Liver (tissue), 3 donors: ENCODE measurements around the gene CATSPERE.

Source experiments
- EGR1 ChIP-seq, 2 donors: IDR thresholded peaks; 2 replicates each; pipeline ENCODE4 v1.6.1; 2016 to 2018; ENCODE audit warnings: antibody characterized with exemption in 2 of 2, low read depth in 2 of 2
- JUND ChIP-seq, 2 donors: IDR thresholded peaks; 2 replicates each; pipeline ENCODE4 v1.6.1; 2016; ENCODE audit warnings: antibody characterized with exemption in 2 of 2
- RAD21 ChIP-seq, 2 donors: IDR thresholded peaks; 2 replicates each; pipeline ENCODE4 v1.6.1; 2016; ENCODE audit warnings: antibody characterized with exemption in 2 of 2, mild to moderate bottlenecking in 2 of 2
- RXRA ChIP-seq, 2 donors: IDR thresholded peaks; 2 replicates each; pipeline ENCODE4 v1.6.1; 2017 to 2018; ENCODE audit warnings: antibody characterized with exemption in 2 of 2, mild to moderate bottlenecking in 1 of 2
- SP1 ChIP-seq: IDR thresholded peaks from 2 replicates; pipeline ENCODE4 v1.6.1; 2018; ENCODE audit warnings: antibody characterized with exemption, mild to moderate bottlenecking
- TAF1 ChIP-seq: conservative IDR thresholded peaks from 2 replicates; pipeline ENCODE4 v1.6.1; 2016; ENCODE audit warnings: antibody characterized with exemption, mild to moderate bottlenecking
- YY1 ChIP-seq: IDR thresholded peaks from 2 replicates; pipeline ENCODE4 v1.6.1; 2016; ENCODE audit warnings: antibody characterized with exemption, mild to moderate bottlenecking
- TF ChIP-seq, protein P1 (sequence below): IDR thresholded peaks from 2 replicates; pipeline ENCODE4 v1.6.1; 2016; ENCODE audit warnings: antibody characterized with exemption
- TF ChIP-seq, protein P2 (sequence below): IDR thresholded peaks from 2 replicates; pipeline ENCODE4 v1.6.1; 2016; ENCODE audit warnings: antibody characterized with exemption, mild to moderate bottlenecking
- TF ChIP-seq, protein P3 (sequence below): IDR thresholded peaks from 2 replicates; pipeline ENCODE4 v1.6.1; 2016; ENCODE audit warnings: antibody characterized with exemption
- TF ChIP-seq, protein P4 (sequence below): fragments of 150-350 bp; IDR thresholded peaks from 2 replicates; pipeline ENCODE4 v1.5.1; 2017; ENCODE audit warnings: improper control_type of control experiment, low read depth, low read length; ENCODE audit not compliant: missing input control
- donor health status: healthy.
- donor health status: healthy.

DNA sequence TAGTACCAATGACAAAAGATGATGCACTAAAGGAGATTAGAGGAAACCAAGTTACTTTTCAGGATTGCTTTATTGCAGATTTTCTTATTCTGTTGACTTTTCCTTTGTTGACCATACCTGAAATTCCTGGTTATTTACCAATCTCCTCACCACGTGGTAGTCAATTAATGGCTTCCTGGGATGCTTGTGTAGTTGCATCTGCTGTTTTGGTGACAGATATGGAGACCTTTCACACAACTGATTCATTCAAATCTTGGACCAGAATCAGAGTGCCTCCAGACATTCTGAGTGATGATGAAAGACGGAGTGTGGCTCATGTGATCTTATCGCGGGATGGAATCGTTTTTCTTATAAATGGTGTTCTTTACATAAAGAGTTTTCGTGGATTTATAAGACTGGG is 91.3 kb downstream of the CATSPERE start:
- TF ChIP-seq, protein P1, sequence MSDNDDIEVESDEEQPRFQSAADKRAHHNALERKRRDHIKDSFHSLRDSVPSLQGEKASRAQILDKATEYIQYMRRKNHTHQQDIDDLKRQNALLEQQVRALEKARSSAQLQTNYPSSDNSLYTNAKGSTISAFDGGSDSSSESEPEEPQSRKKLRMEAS = no peak
- TF ChIP-seq JUND (IDR thresholded peaks at IDR 0.05) = no peak
- TF ChIP-seq, protein P2, sequence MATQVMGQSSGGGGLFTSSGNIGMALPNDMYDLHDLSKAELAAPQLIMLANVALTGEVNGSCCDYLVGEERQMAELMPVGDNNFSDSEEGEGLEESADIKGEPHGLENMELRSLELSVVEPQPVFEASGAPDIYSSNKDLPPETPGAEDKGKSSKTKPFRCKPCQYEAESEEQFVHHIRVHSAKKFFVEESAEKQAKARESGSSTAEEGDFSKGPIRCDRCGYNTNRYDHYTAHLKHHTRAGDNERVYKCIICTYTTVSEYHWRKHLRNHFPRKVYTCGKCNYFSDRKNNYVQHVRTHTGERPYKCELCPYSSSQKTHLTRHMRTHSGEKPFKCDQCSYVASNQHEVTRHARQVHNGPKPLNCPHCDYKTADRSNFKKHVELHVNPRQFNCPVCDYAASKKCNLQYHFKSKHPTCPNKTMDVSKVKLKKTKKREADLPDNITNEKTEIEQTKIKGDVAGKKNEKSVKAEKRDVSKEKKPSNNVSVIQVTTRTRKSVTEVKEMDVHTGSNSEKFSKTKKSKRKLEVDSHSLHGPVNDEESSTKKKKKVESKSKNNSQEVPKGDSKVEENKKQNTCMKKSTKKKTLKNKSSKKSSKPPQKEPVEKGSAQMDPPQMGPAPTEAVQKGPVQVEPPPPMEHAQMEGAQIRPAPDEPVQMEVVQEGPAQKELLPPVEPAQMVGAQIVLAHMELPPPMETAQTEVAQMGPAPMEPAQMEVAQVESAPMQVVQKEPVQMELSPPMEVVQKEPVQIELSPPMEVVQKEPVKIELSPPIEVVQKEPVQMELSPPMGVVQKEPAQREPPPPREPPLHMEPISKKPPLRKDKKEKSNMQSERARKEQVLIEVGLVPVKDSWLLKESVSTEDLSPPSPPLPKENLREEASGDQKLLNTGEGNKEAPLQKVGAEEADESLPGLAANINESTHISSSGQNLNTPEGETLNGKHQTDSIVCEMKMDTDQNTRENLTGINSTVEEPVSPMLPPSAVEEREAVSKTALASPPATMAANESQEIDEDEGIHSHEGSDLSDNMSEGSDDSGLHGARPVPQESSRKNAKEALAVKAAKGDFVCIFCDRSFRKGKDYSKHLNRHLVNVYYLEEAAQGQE = no peak
- TF ChIP-seq, protein P3, sequence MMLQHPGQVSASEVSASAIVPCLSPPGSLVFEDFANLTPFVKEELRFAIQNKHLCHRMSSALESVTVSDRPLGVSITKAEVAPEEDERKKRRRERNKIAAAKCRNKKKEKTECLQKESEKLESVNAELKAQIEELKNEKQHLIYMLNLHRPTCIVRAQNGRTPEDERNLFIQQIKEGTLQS = no peak
- TF ChIP-seq, protein P4, sequence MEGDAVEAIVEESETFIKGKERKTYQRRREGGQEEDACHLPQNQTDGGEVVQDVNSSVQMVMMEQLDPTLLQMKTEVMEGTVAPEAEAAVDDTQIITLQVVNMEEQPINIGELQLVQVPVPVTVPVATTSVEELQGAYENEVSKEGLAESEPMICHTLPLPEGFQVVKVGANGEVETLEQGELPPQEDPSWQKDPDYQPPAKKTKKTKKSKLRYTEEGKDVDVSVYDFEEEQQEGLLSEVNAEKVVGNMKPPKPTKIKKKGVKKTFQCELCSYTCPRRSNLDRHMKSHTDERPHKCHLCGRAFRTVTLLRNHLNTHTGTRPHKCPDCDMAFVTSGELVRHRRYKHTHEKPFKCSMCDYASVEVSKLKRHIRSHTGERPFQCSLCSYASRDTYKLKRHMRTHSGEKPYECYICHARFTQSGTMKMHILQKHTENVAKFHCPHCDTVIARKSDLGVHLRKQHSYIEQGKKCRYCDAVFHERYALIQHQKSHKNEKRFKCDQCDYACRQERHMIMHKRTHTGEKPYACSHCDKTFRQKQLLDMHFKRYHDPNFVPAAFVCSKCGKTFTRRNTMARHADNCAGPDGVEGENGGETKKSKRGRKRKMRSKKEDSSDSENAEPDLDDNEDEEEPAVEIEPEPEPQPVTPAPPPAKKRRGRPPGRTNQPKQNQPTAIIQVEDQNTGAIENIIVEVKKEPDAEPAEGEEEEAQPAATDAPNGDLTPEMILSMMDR = no peak
- TF ChIP-seq TAF1 = no peak
- TF ChIP-seq RAD21 (IDR thresholded peaks at IDR 0.05) = no peak
- TF ChIP-seq RXRA (IDR thresholded peaks at IDR 0.05) = no peak
- TF ChIP-seq YY1 = no peak
- no peak for TF ChIP-seq EGR1 (IDR thresholded peaks at IDR 0.05; ENCODE audit: low read depth in 2 of 2)
- no peak for TF ChIP-seq SP1
